Ovary (tissue), 9 donors: Measurements from ENCODE around the gene ABCB1. TPM values are rescaled to one million over a fixed set of nuclear protein-coding genes. Genes with fewer than 3 reads are reported as not detected.

ENCODE experiments used
- DNase-seq, 5 donors: peaks; one replicate each; pipeline ENCODE4 v3.0.0-alpha.2; 2019 to 2020
- H3K27ac ChIP-seq, 2 donors: fragments of 200-600 bp; one replicate each; pipeline versions ENCODE4 v1.5.1 to v1.8.0; 2019 to 2022
- H3K27me3 ChIP-seq: fragments of 200-600 bp; one replicate; pipeline ENCODE4 v1.8.0; 2022
- H3K36me3 ChIP-seq: fragments of 200-600 bp; sonication (generic); one replicate; pipeline ENCODE4 v1.5.1; 2019
- H3K4me1 ChIP-seq: one replicate; pipeline ENCODE4 v1.8.1; 2013; ENCODE audit warnings: mild to moderate bottlenecking, moderate library complexity; ENCODE audit not compliant: insufficient read depth
- H3K4me3 ChIP-seq: fragments of 200-600 bp; sonication (generic); one replicate; pipeline ENCODE4 v1.5.1; 2017
- H3K9me3 ChIP-seq, 2 donors: fragments of 200-600 bp in 1 of 2; sonication (generic) in 1 of 2; one replicate each; pipeline versions ENCODE4 v1.5.1 to v1.8.1; 2013 to 2019; ENCODE audit warnings: mild to moderate bottlenecking in 1 of 2, moderate library complexity in 1 of 2
- CTCF ChIP-seq, 3 donors: fragments of 450-650 bp in 2 of 3; fragments of 200-600 bp in 1 of 3; IDR thresholded peaks; one replicate each; pipeline versions ENCODE4 v1.5.1 to v1.8.0; 2016 to 2022; ENCODE audit warnings: antibody characterized with exemption in 3 of 3, mild to moderate bottlenecking in 1 of 3
- EP300 ChIP-seq: sonication (generic); formaldehyde crosslinking; IDR thresholded peaks from one replicate; pipeline ENCODE4 v1.6.1; 2017; ENCODE audit warnings: antibody characterized with exemption
- POLR2A ChIP-seq: fragments of 450-650 bp; IDR thresholded peaks from one replicate; pipeline ENCODE4 v1.6.1; 2017; ENCODE audit warnings: antibody characterized with exemption, mild to moderate bottlenecking, moderate library complexity
- WGBS, 3 donors: extraction: QIAGEN DNeasy Blood & Tissue Kit in 1 of 3; methylation state at CpG; one replicate each; pipeline versions ENCODE4 v1.1.5 to v1.1.7; 2013 to 2017; 5-methylcytosine and 5-hydroxymethylcytosine counted together
- intact Hi-C, 4 donors: fragments of 100-400 bp; cut with DNase I; formaldehyde crosslinking; loops; one replicate each; pipeline versions ENCODE4 v1.11.0 to v1.15.1; 2022 to 2023
- polyA plus RNA-seq, 2 donors: library from polyadenylated mRNA; stranded (reverse); fragments of 200-250 nt in 1 of 2; fragments of 350-450 nt in 1 of 2; fragmentation: Illumina TruSeq in 1 of 2; extraction: RNeasy Lipid Tissue Mini Kit (QIAGEN cat#74804) in 1 of 2; gene quantifications; one replicate each; pipeline ENCODE4 v1.2.3, GENCODE V29; 2013 to 2014
- total RNA-seq, 7 donors: library from RNA; depleted of rRNA in 2 of 7; stranded (reverse); fragments of >200 nt in 2 of 7; fragmentation: NEBNext Ultra II Directional in 3 of 7; extraction: Animal tissue kit (Norgen Biotek cat#: 25700) in 3 of 7; gene quantifications; one replicate each; pipeline versions ENCODE4 v1.1.0 to v1.2.4, GENCODE V29; 2016 to 2023
- donor health status: DM: no; HTN: no; CAD: no; lungs with moderate emphysema.
- donor health status: DM: no; HTN: no; CAD: no.
- donor health status: Bipolar disorder and iron deficiency.
- donor health status: DM: yes; HTN: yes; CAD: no.
- donor health status: DM: no; HTN: no; CAD: no.
- donor health status: DM: yes; HTN: yes; CAD: no.

The ABCB1 gene
- total and polyA plus RNA-seq, 9 donors, result 3.4 to 22.8 (median 8.1) TPM

GRCh38 chr7:87512906-87513305 lies 87.8 kb downstream of the ABCB1 start:
- no peak overlapping the region for H3K4me3 ChIP-seq
- H3K27ac ChIP-seq, result no peak overlapping the region
- H3K27me3 ChIP-seq, result no peaks in the 10 kb centered on the region
- H3K9me3 ChIP-seq, result no peaks in the 10 kb centered on the region
- DNase-seq, result no peak
- WGBS, 3 donors, result 14 to 21% (median 20%) methylated on average over 4 of the region's 4 CpGs
- H3K36me3 ChIP-seq, result no peaks in the 10 kb centered on the region
- H3K4me1 ChIP-seq, result no peaks in the 10 kb centered on the region
- intact Hi-C loops, result no loop called here
- TF ChIP-seq EP300, result no peak
- TF ChIP-seq POLR2A, result no peak
- no peak for TF ChIP-seq CTCF (IDR thresholded peaks at IDR 0.05)

- Histone ChIP-seq H3K36me3 (no peaks in the 10 kb centered on the region), H3K27me3 (no peaks in the 10 kb centered on the region), H3K4me3 (no peak overlapping the region), H3K4me1 (no peaks in the 10 kb centered on the region), H3K9me3 (no peaks in the 10 kb centered on the region), H3K27ac (no peak overlapping the region)
- DNase-seq, result no peak
- TF ChIP-seq EP300, result no peak
- no peak for TF ChIP-seq POLR2A
- TF ChIP-seq CTCF (IDR thresholded peaks at IDR 0.05), result no peak
- WGBS, 3 donors, result 34 to 64% (median 35%) methylated on average over 1 of the region's 1 CpG
- intact Hi-C loops, result no loop called here
Observed at GRCh38 chr7:87511510-87511909, 89.2 kb downstream of the ABCB1 start.

GRCh38 chr7:87510411-87510875 lies 90.2 kb downstream of the ABCB1 start:
- TF ChIP-seq CTCF (IDR thresholded peaks at IDR 0.05), result no peak
- no peak for TF ChIP-seq POLR2A
- no peak for TF ChIP-seq EP300
- Histone ChIP-seq H3K9me3 (no peaks in the 10 kb centered on the region), H3K4me3 (no peak overlapping the region), H3K27me3 (no peaks in the 10 kb centered on the region), H3K27ac (no peak overlapping the region), H3K36me3 (no peaks in the 10 kb centered on the region), H3K4me1 (no peaks in the 10 kb centered on the region)
- 91 to 100% (median 91%) methylated on average over 1 of the region's 1 CpG for whole genome bisulfite sequencing, 3 donors
- intact Hi-C loops, result no loop called here
- no peak for DNase-seq

GRCh38 chr7:87507446-87507845 lies 93.2 kb downstream of the ABCB1 start:
- Histone ChIP-seq H3K4me3 (no peak overlapping the region), H3K27ac (no peak overlapping the region), H3K36me3 (no peaks in the 10 kb centered on the region), H3K27me3 (no peaks in the 10 kb centered on the region), H3K9me3 (no peaks in the 10 kb centered on the region), H3K4me1 (no peaks in the 10 kb centered on the region)
- no peak for DNase-seq
- TF ChIP-seq POLR2A (no peak), CTCF (IDR thresholded peaks at IDR 0.05) (no peak), EP300 (no peak)
- 19 to 41% (median 41%) methylated on average over 3 of the region's 3 CpGs for WGBS, 3 donors
- intact Hi-C loops, result no loop called here
